Kasumi-1 (cell line): ENCODE data around the gene C1QL4.
"Not testable (repeated sequence)": the region's sequence is repeated elsewhere in the genome, so short reads cannot be mapped to it uniquely, and the experiment has no call there.

Experiments used
- DNase-seq, 2 experiments: peaks; one replicate each; lab custom pipeline; 2025; lab: John Stamatoyannopoulos, UW

The C1QL4 gene

DNA sequence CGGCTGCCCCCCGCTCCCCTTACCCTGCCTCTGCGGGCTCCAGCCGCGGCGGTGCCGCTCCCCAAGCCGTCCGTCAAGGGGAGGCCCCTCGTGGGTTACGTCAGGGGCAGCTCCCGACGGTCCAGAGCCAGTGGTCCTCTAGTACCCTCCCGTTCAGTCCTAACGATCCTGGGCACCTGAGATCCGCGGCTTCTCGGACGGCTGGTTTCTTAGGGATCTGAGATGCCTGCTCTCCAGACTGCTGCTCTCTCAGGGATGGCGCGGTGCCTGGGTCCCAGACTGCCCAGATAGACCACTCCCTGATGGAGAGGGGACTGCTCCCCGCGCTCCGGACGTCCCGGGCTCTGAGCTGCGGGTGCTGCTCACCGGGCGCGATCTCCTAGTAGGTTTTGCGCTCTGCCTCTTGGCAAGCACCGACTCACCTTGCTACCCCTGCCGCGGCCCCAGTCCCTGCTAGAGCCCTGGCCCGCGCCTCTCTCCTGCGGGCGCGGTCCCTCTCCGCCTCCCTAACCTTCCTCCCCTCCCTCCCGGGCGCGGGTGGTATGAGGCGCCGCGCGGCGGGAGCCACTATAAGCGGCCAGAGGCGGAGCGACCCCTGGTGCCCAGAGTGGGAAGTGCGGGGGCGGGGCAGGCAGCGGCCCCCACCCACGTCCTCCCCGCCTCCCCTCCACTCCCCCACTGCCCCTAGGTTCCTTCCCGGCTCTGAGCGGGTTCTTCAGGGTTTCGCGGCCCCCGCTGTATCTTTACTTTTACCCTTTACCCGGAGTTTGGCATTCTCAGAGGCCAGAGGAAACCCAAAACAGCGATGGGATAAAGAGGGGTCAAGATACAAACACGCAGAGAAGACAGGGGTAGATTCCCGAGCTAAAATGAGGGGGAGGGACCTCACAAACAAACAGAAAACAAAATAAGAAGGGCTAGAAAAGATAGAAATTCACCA lies at the start of gene C1QL4:
C1QL4 (minus strand) TSS at position 544 of the 940 bp plus-strand sequence. CDS start 711 bp downstream, outside the sequence.
- DNase-seq: peak; percentile 66 to 76

DNA sequence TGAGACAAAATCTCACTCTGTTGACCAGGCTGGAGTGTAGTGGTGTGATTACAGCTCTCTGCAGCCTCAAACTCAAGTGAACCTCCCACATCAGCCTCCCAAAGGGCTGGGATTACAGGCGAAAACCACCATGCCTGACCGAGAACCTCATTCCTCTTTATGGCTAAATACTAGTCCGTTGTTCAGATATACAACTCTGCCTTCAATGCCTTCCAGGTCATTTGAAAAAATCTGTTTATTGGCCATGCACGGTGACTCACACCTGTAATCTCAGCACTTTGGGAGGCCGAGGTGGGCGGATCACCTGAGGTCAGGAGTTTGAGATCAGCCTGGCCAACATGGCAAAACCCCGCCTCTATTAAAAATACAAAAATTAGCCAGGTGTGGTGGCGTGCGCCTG lies 43.2 kb upstream of the C1QL4 start:
- DNase-seq: not testable (repeated sequence)

DNA sequence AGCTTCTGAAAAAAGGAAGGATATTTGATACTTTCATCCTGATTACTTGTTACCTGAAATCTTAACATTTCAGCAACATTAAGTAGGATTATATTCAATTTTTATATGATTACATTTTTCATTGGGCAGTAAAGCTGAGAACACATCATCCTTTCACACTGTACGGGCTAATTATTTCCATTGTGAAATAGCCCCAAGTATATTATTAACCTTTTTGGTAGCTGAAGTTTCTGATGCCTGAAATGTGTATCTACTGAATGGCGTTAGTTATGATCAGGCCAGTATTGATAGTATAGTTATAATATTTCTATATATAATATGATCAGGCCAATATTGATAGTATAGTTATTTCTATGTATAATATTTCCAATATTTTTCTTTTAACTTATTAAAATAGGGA lies 40.4 kb upstream of the C1QL4 start:
- no peak for DNase-seq

DNA sequence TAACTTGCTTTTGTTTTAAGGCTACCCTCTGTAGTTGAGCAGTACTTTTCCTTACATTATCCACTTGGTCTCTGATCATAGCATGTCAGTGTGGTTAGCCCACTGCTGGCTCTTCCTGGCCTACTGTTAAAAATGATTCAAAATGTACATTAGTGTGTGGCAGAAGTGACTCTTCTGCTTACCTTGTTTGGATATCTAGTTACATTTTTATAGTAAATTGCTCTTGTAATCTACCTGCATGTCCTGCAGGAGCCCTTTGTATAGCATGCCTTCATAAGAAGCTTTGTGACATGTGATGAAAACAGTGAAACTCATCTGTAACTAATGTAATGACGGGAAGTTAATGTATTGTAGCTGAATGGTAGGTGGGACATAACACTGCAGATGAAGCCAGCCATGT lies 38.4 kb upstream of the C1QL4 start:
- no peak for DNase-seq

DNA sequence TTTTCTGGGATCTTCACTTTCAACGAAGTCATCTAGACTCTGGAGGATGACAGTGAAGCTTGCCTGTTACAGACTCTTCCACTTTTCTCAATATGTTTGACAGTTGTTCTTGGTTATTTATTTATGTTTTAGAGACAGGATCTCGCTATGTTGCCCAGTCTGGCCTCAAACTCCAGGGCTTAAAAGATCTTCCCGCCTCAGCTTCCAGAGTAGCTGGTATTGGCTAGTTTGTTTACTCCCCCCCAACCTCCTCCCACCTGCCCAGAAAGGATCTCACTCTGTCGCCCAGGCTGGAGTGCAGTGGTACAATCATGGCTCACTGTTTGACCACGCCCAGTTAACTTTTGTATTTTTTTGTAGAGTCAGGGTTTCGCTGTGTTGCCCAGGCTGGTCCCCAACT lies 33.6 kb upstream of the C1QL4 start:
- no peak for DNase-seq

DNA sequence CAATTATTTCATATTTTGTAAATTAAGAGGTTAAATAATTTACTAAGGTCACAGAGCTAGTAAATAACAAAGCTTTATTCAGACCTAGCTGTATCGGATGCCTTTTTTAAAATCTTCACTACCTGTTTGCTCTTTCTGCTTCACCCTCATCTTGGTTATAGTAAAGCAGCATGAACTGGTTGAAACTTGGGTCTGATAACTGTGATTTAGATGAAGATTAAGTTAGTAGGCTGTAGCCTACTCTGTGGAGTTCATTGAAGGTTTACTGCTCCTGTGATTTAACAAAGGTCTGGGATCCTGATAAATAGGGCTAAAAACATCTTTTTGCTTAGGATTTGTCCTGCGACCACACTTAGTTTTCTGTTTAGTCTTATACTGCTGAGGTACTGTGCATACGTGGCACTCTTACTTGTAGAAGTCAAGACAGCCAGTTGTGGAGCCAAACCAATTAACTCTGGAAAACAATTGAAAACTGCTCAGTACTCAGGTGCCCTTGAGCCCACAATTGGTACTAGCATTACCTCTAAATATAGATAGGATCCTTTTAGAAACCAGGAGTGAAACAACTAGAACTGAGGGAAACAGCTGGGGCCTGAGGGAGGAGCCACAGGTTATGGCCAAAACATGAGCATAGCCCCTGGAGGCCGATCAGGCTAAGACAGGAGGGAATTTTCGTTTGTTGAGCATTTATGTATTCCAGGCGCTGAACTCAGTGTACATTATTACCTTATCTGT lies 32.6 kb upstream of the C1QL4 start:
- peak; percentile 69 to 83 for DNase-seq

DNA sequence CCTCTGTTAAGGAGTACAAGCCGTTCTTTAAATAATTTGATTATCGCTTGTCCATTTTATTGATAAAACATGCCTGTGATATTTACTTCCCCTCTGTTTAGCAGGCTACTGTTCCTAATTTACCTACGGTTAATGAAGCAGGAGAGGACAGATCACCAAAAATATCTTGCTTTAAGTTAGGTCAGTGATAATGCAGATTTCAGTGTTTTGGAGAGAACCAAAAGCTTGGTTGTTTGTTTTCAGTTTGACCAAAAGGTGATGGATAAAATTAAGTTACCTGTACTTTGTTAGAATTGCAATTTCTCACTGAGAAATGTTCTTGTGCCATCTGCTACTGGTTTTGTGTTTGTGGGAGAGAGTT lies 31.2 kb upstream of the C1QL4 start:
- no peak for DNase-seq

DNA sequence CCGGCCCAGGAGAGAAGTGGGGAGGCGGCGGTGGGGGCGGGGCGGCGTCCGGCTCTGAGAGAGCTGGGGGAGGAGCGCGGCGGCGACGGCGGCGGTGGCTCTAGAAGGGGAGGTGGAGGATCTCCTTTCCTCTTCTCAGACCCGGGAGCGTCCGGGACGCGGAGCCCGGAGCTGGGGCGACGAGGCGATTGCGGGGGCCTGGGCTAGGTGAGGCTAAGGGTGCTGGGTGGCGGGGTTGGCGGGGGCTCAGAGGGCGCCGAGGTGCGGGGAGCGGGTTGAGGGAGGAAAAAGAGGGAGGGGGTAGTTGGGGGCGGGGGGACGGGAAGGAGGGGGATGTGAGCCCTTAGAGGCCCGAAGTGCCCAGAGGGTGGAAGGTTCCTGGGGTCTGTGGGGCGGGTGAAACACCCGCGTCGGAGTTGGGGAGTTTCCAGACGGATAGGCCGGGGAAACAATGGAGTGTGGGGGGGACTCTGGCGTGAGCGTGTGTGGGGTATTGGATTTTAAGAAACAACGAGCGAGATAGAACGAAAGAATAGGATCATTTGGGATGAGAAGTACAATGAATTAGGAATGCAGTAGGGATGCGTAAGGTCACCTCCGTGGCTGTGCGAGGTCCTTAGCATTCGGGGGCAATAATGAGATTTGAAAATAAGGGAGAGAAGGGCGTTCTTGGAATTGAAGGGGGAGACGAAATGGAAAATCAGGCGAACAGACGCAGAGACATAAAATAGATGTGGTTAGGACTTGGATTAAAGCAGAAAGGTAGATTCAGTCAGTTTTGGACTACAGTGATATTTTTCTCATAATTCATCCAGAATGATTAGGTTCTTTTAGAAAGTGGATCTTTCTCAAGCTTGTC lies 30.6 kb upstream of the C1QL4 start, which contains the start of gene SPATS2:
SPATS2 (plus strand) TSS at position 82 of the 859 bp plus-strand sequence. CDS start 93,551 bp downstream, outside the sequence.
- peak; percentile 34 to 56 for DNase-seq

DNA sequence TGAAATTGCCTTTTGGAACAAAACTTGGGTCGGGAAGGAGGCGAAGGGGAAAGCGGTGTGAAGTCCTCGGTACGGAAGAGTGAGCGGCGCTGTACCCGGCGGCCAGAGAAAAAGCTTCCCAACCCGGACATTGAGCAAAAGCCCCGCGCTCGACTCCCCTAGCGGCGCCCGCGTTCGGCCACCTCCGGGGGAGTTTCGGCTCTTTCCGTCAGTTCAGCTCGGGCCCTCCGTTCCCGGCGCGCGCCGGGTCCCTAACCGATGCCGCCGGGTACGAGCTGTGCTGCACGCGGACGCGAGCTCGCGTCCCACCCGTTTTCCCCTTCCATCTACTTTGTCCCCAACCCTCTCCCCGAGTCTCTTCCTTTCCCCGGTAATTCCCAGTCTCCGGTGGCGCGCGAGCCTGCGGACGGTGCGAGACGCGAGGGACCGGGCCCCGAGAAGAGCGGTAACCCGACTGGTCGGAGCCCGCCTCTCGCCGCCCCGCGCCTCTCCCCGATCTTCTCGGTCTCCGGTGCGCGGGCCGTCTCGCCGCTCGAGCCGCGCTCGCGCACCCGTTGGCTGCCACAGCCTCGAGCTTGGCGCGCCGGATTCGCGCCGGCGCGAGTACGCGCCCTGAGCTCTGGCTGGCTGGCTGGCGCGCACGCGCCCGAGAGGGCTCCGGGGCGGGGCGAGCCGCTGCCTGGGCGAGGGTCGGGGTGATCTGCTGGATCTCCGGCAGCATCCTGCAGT lies 29.8 kb upstream of the C1QL4 start:
- peak; percentile 86 to 89 for DNase-seq

DNA sequence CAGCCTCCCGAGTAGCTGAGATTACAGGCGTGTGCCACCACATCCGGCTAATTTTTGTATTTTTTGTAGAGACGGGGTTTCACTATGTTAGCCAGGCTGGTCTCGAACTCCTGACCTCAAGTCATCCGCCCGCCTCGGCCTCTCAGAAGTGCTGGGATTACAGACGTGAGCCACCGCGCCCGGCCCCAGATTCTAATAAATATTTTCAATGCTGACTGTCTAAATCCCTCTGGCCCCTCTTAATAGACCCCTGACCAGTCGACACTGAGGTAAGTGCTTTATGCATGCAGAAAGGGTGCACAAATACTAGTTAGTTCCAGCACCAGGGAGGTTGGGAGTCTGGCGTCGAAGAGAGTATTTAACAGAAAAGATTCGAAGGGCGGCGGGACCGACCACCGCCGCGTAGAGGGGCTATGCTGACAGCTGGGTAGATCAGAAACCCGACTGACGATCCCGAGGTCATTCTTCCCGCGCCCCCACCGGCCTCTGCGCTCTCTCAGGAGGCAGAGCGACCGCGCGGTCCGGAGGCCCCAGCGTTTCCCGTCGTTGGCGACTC lies 29.2 kb upstream of the C1QL4 start:
- DNase-seq: no peak

DNA sequence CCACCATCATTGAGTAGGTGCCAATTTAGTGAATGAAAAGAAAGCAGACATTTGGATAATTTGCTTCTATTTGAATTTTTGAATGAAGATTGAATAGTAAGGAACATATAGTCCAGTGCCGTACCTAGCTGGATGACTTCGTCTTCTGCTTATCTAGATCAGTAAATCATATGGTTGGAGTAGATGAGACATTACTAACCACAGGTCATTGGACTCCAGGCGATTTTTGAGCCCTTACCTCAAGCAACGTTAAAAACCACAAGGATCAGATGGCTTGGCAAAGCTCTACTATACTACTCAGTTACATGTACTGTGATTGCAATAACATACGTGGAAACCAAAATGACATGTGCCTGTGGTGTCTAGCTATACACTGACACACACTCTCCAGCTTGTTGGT lies 28.6 kb upstream of the C1QL4 start:
- DNase-seq: no peak

DNA sequence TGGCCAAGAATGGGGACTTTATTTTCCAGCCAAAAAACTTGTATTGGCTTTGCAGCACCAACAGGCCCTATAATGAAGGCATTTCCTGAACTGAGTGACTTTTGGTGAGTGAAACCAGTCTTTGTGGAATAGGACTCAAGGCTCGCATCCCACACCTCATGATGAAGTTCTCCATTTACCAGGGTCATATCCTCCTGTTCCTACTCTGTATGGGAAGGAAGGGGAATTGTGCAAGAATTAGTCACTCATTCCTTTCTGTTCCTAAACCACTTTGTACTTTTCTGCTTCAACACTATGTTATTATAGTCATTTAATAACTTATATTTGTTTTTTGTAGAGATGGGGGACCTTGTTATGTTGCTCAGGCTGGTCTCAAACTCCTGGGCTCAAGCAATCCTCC lies 28.0 kb upstream of the C1QL4 start:
- peak in 1 of 2 experiments; percentile 21 for DNase-seq

DNA sequence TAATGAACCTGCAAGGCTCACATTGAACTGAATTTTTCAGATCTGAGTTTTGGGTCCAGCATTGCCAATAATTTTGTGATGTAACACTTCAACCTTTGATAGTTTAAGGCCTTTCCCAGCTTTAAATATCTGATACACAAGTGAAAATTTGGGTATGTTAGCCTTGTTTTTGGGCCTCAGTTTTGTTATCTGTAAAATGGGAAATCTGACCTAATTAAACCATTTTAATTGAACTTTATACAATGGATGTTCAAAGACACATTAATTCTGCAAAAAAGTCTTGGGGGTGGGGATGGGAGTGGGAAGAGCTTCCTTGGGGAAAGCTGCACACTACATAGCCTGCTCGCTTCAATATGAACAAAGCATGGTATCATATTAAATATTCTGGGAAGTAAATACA lies 25.1 kb upstream of the C1QL4 start:
- DNase-seq: no peak

DNA sequence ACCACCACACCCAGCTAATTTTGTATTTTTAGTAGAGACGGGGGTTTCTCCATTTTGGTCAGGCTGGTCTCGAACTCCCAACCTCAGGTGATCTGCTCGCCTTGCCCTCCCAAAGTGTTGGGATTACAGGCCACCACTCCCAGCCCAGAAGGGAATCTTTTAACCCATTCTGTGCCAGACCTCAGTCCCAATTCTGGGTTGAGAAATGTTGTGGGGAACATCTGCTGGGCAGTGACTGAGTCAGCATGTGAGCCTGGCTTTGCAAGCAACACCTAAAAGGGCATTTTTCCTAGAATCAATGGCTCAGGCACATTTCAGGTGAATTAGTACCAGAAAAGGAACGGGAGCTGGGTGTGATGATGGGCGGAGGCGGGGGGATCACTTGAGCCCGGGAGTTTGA lies 22.7 kb upstream of the C1QL4 start:
- DNase-seq: no peak

DNA sequence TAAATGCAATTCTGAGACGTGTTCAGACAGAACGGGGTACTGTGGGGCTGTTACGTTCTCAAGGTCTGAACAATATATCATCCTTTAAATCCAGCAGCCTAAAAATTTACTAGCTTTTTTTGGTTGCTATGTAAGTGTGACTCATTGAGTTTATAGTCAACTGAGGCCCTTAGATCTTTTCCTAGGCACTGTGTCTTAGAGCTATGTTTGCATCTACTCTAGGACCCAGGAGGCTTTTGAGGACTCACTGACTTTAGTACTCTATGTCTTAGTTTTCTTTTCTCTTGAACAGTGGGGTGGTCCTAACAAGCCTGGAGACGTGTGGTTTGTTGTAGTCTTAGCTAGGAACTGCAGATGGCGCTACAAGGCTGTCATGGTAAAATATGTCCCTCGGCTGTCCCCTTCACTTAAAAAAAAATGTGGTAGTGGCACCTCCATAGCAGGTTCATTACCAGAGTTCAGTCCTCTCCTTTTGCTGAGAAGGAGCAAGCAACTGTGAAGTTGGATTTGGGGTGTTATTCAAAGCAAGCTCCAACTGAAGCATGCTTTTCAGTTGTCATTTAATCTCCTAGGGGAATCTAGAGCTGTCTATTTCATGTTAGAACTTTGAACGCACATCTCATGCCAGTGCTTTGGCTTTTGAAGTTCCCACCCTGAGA lies 21.6 kb upstream of the C1QL4 start:
- DNase-seq: peak; percentile 88 to 93

DNA sequence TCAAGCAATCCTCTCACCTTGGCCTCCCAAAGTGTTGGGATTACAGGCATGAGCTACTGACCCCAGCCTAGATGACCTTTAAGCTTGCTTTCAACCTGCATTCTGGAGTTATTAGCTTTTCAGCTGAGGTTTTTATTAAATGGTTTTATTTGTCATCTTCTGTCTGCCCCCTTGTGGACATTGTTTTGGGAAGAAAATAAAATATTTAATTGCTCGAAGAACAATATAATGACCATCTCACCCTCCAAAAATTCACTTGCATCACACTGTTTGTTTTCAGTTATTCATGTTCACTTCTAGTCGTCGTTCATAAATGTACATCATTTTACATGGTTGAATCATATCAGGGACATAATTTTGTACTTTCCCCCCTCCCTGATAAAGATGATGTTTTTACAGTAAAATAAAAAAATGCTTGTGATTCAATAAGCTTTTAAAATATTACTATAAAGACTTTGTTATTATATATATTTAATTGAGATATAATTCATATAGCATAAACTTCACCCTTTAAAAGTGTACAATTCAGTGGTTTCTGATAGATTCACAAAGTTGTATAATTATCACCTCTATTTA lies 20.2 kb upstream of the C1QL4 start:
- peak; percentile 9 to 58 for DNase-seq

DNA sequence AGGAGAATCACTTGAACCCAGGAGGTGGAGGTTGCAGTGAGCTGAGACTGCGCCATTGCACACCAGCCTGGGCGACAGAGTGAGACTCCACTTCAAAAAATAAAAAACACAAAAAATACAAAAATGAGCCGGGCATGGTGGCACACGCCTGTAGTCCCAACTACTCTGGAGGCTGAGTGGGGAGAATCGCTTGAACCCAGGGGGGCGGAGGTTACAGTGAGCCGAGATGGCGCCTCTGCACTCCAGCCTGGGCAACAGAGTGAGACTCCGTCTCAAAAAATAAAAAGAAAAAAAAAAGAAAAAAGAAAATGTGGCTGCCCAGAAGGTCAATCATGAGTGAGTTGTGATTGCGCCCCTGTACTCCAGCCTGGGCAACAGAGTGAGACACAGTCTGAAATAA lies 18.9 kb upstream of the C1QL4 start:
- no peak for DNase-seq

DNA sequence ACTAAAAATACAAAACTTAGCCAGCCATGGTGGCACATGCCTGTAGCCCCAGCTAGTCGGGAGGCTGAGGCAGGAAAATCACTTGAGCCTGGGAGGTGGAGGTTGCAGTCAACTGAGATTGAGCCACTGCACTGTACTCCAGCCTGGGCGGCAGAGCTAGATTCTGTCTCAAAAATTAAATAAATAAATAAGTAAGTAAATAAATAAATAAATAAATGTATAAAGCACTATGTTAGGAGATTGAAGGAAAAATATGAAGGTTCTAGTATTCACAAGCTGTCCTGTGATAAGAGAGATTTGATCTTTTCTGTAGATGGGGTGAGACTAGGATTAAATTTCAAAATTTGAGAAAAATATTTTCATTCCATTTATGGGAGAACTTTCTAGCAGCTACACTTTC lies 15.4 kb upstream of the C1QL4 start:
- DNase-seq: no peak

DNA sequence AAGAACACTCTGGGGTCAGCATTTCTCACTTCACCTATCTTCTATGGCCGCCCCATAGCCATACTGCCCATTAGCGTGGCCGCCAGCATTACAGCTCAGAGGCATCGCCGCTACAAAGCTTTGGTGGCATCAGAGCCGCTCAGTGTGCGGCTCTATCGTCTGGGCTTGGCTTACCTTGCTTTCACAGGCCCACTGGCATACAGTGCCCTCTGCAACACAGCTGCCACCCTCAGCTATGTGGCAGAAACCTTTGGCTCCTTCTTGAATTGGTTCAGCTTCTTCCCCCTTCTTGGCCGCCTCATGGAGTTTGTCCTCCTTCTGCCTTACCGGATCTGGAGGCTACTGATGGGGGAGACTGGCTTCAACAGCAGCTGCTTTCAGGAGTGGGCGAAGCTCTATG lies 12.3 kb upstream of the C1QL4 start:
- DNase-seq: no peak

DNA sequence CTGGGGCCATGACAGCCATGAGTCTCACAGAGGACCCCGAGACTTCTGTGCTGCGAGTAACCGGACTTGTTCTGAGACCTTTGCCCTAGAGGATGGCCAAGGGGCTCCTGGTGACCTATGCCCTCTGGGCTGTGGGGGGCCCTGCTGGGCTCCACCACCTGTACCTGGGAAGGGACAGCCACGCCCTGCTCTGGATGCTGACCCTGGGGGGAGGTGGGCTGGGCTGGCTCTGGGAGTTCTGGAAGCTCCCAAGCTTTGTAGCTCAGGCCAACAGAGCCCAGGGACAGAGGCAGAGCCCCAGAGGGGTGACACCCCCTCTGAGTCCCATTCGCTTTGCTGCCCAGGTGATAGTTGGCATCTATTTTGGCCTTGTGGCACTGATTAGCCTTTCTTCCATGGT lies 11.8 kb upstream of the C1QL4 start:
- DNase-seq: no peak
